ENCODE measurements around the gene ARHGAP4.

ARHGAP4 gene

GRCh38 chrX:153864561-153865320 is 61.3 kb downstream of the ARHGAP4 start:
- DNase-seq: no peak
- in situ Hi-C loops (cut with HindIII; ENCODE audit: low pct_ligation_motif_present, low sequenced_read_pairs): no loop called here

GRCh38 chrX:153864101-153864500 is 62.0 kb downstream of the ARHGAP4 start:
- H3K27me3 ChIP-seq (replicated peaks): no peaks in the 10 kb centered on the region
- no peaks in the 10 kb centered on the region for H3K36me3 ChIP-seq (replicated peaks)
- no peak overlapping the region for H3K27ac ChIP-seq
- TF ChIP-seq CTCF (IDR thresholded peaks at IDR 0.05; ENCODE audit: low read depth, low read length, missing control alignments): no peak
- H3K4me3 ChIP-seq (ENCODE audit: low read depth, low read length): no peak overlapping the region
- in situ Hi-C loops (cut with HindIII; ENCODE audit: low pct_ligation_motif_present, low sequenced_read_pairs): no loop called here
- DNase-seq: no peak

More at GRCh38 chrX:153864561-153865320, 61.3 kb downstream of the ARHGAP4 start:
- no peaks in the 10 kb centered on the region for H3K27me3 ChIP-seq (replicated peaks)
- H3K27ac ChIP-seq: no peak overlapping the region
- no peak for TF ChIP-seq CTCF (IDR thresholded peaks at IDR 0.05; ENCODE audit: low read depth, low read length, missing control alignments)
- no peak overlapping the region for H3K4me3 ChIP-seq (ENCODE audit: low read depth, low read length)
- no peaks in the 10 kb centered on the region for H3K36me3 ChIP-seq (replicated peaks)

GRCh38 chrX:153863251-153863991 is 62.6 kb downstream of the ARHGAP4 start:
- no peak for TF ChIP-seq CTCF (IDR thresholded peaks at IDR 0.05; ENCODE audit: low read depth, low read length, missing control alignments)
- no peaks in the 10 kb centered on the region for H3K27me3 ChIP-seq (replicated peaks)
- no peak overlapping the region for H3K4me3 ChIP-seq (ENCODE audit: low read depth, low read length)
- no peaks in the 10 kb centered on the region for H3K36me3 ChIP-seq (replicated peaks)
- in situ Hi-C loops (cut with HindIII; ENCODE audit: low pct_ligation_motif_present, low sequenced_read_pairs): no loop called here
- DNase-seq: no peak
- H3K27ac ChIP-seq: no peak overlapping the region

- no peak for TF ChIP-seq CTCF (IDR thresholded peaks at IDR 0.05; ENCODE audit: low read depth, low read length, missing control alignments)
- no peak for DNase-seq
- in situ Hi-C loops (cut with HindIII; ENCODE audit: low pct_ligation_motif_present, low sequenced_read_pairs): no loop called here
- Histone ChIP-seq H3K36me3 (replicated peaks) (no peaks in the 10 kb centered on the region), H3K27ac (no peak overlapping the region), H3K27me3 (replicated peaks) (no peaks in the 10 kb centered on the region), H3K4me3 (ENCODE audit: low read depth, low read length) (no peak overlapping the region)
These were observed 63.5 kb downstream of the ARHGAP4 start for GRCh38 chrX:153862369-153863250.

GRCh38 chrX:153861733-153862310 is 64.2 kb downstream of the ARHGAP4 start:
- H3K4me3 ChIP-seq (ENCODE audit: low read depth, low read length): no peak overlapping the region
- no peaks in the 10 kb centered on the region for H3K27me3 ChIP-seq (replicated peaks)
- in situ Hi-C loops (cut with HindIII; ENCODE audit: low pct_ligation_motif_present, low sequenced_read_pairs): no loop called here
- no peak for DNase-seq
- no peak for TF ChIP-seq CTCF (IDR thresholded peaks at IDR 0.05; ENCODE audit: low read depth, low read length, missing control alignments)
- no peaks in the 10 kb centered on the region for H3K36me3 ChIP-seq (replicated peaks)
- H3K27ac ChIP-seq: no peak overlapping the region
